Ascending aorta (tissue), 2 donors: ENCODE data around the gene TGM4. TPM values are rescaled to one million over a fixed set of nuclear protein-coding genes. Genes with fewer than 3 reads are reported as not detected.

ENCODE experiments used
- DNase-seq, 2 donors: peaks; one replicate each; pipeline ENCODE4 v3.0.0-alpha.2; 2019; ENCODE audit warnings: low spot score in 2 of 2
- H3K27ac ChIP-seq, 2 donors: fragments of 200-600 bp; sonication (generic); one replicate each; pipeline ENCODE4 v1.5.1; 2016 to 2017; ENCODE audit warnings: mild to moderate bottlenecking in 1 of 2
- H3K27me3 ChIP-seq: fragments of 200-600 bp; sonication (generic); one replicate; pipeline ENCODE4 v1.5.1; 2017
- H3K36me3 ChIP-seq, 2 donors: fragments of 200-600 bp; sonication (generic); one replicate each; pipeline ENCODE4 v1.5.1; 2016
- H3K4me1 ChIP-seq, 2 donors: fragments of 200-600 bp; sonication (generic); one replicate each; pipeline ENCODE4 v1.5.1; 2016 to 2017; ENCODE audit warnings: mild to moderate bottlenecking in 1 of 2
- H3K4me3 ChIP-seq, 2 donors: fragments of 200-600 bp; sonication (generic); one replicate each; pipeline ENCODE4 v1.5.1; 2016 to 2017; ENCODE audit warnings: mild to moderate bottlenecking in 1 of 2
- H3K9me3 ChIP-seq, 2 donors: fragments of 200-600 bp; sonication (generic); one replicate each; pipeline ENCODE4 v1.5.1; 2016
- CTCF ChIP-seq, 3 experiments: fragments of 200-600 bp in 2 of 3; fragments of 450-650 bp in 1 of 3; sonication (generic) in 2 of 3; IDR thresholded peaks; one replicate each; pipeline ENCODE4 v1.5.1; 2016 to 2019; ENCODE audit warnings: antibody characterized with exemption in 3 of 3, mild to moderate bottlenecking in 1 of 3, moderate library complexity in 1 of 3
- intact Hi-C: fragments of 100-400 bp; cut with DNase I; formaldehyde crosslinking; loops from one replicate; pipeline ENCODE4 v1.15.1; 2023
- total RNA-seq: library from RNA; depleted of rRNA; stranded (reverse); fragments of >200 nt; gene quantifications from one replicate; pipeline ENCODE4 v1.1.0, GENCODE V29; 2016

The TGM4 gene
- total RNA-seq, 1 donor from 2014 or later: not detected

- no peaks in the 10 kb centered on the region for H3K27me3 ChIP-seq
- no peak overlapping the region for H3K4me3 ChIP-seq
- no peaks in the 10 kb centered on the region for H3K4me1 ChIP-seq
- intact Hi-C loops: no loop called here
- no peak overlapping the region for H3K27ac ChIP-seq
- peaks cover 23 to 65% of the 10 kb centered on the region in 2 donors for H3K36me3 ChIP-seq
- TF ChIP-seq CTCF (IDR thresholded peaks at IDR 0.05): no peak
- no peaks in the 10 kb centered on the region for H3K9me3 ChIP-seq
- no peak for DNase-seq
Observed at GRCh38 chr3:44926921-44927320, 52.5 kb downstream of the TGM4 start.

- no peaks in the 10 kb centered on the region for H3K27me3 ChIP-seq
- peaks cover 20 to 65% of the 10 kb centered on the region in 2 donors for H3K36me3 ChIP-seq
- H3K9me3 ChIP-seq: no peaks in the 10 kb centered on the region
- no peak for DNase-seq
- H3K27ac ChIP-seq: no peak overlapping the region
- TF ChIP-seq CTCF (IDR thresholded peaks at IDR 0.05): no peak
- H3K4me1 ChIP-seq: no peaks in the 10 kb centered on the region
- intact Hi-C loops: no loop called here
- no peak overlapping the region for H3K4me3 ChIP-seq
Observed at GRCh38 chr3:44927371-44927770, 53.0 kb downstream of the TGM4 start.

- Histone ChIP-seq H3K9me3 (no peaks in the 10 kb centered on the region), H3K4me3 (no peak overlapping the region), H3K27me3 (no peaks in the 10 kb centered on the region), H3K4me1 (no peaks in the 10 kb centered on the region), H3K27ac (no peak overlapping the region), H3K36me3 (peaks cover 33 to 76% of the 10 kb centered on the region in 2 donors)
- DNase-seq: no peak
- TF ChIP-seq CTCF (IDR thresholded peaks at IDR 0.05): no peak
- intact Hi-C loops: no loop called here
Observed at GRCh38 chr3:44929782-44930181, 55.4 kb downstream of the TGM4 start.

GRCh38 chr3:44930911-44931310 lies 56.5 kb downstream of the TGM4 start:
- Histone ChIP-seq H3K36me3 (peaks cover 33 to 70% of the 10 kb centered on the region in 2 donors), H3K27ac (no peak overlapping the region), H3K9me3 (no peaks in the 10 kb centered on the region), H3K27me3 (no peaks in the 10 kb centered on the region), H3K4me3 (no peak overlapping the region), H3K4me1 (no peaks in the 10 kb centered on the region)
- intact Hi-C loops: no loop called here
- no peak for TF ChIP-seq CTCF (IDR thresholded peaks at IDR 0.05)
- no peak for DNase-seq

- intact Hi-C loops: no loop called here
- no peak overlapping the region for H3K4me3 ChIP-seq
- H3K27me3 ChIP-seq: no peaks in the 10 kb centered on the region
- H3K4me1 ChIP-seq: no peaks in the 10 kb centered on the region
- no peak for DNase-seq
- TF ChIP-seq CTCF (IDR thresholded peaks at IDR 0.05): no peak
- H3K9me3 ChIP-seq: no peaks in the 10 kb centered on the region
- H3K27ac ChIP-seq: no peak overlapping the region
- peaks cover 33 to 62% of the 10 kb centered on the region in 2 donors for H3K36me3 ChIP-seq
Observed at GRCh38 chr3:44931791-44932190, 57.4 kb downstream of the TGM4 start.

GRCh38 chr3:44932271-44932670 lies 57.9 kb downstream of the TGM4 start:
- intact Hi-C loops: no loop called here
- H3K36me3 ChIP-seq: peaks cover 35 to 57% of the 10 kb centered on the region in 2 donors
- no peaks in the 10 kb centered on the region for H3K27me3 ChIP-seq
- TF ChIP-seq CTCF (IDR thresholded peaks at IDR 0.05): no peak
- H3K4me3 ChIP-seq: no peak overlapping the region
- no peak overlapping the region for H3K27ac ChIP-seq
- no peak for DNase-seq
- no peaks in the 10 kb centered on the region for H3K9me3 ChIP-seq
- no peaks in the 10 kb centered on the region for H3K4me1 ChIP-seq
